ENCODE data around the gene MERTK. TPM values are rescaled to one million over a fixed set of nuclear protein-coding genes. Genes with fewer than 3 reads are reported as not detected.
"Not testable (repeated sequence)": the region's sequence is repeated elsewhere in the genome, so short reads cannot be mapped to it uniquely, and the experiment has no call there.

The MERTK gene
- total RNA-seq, 1 donor: 2.4 TPM

DNA sequence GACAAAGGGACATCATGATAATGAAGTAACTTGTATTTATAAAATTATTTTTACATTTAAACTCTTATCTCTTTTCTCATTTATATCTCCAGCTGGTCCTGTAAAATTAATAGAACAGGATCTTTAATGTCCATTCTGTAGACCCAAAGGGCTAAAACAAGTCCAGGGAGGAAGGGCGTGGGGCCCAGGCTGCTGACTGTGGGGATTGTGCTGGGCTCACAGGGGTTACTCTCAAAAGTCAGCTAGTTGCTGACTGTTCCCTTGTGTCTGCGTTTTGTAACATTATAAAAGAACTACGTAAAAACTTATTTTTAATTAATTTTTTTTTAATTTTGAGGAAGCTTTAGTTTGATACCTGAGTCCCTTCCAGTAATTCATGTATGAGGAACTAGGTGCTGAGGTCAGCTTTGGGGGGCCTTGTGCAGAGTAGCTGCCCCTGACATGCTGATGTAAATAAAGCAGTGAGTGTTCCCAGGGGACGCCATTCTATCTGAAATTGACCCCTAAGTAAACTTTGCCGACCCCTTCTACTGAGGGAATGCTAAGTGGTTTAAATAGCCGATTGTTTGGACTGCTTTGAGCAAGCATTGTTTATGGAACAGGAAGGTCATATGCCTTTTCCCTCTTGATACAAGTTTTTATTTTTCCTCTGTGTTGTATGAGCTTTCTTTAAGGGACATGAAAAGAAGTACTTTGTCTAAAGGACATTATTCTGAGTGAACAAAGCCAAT is 56.4 kb downstream of the MERTK start:
- DNase-seq (ENCODE audit: low read depth): no peak
- no peak overlapping the region for H3K4me3 ChIP-seq (ENCODE audit: low read depth, low read length)
- TF ChIP-seq CTCF (IDR thresholded peaks at IDR 0.05; ENCODE audit: insufficient read depth, low read length): no peak

DNA sequence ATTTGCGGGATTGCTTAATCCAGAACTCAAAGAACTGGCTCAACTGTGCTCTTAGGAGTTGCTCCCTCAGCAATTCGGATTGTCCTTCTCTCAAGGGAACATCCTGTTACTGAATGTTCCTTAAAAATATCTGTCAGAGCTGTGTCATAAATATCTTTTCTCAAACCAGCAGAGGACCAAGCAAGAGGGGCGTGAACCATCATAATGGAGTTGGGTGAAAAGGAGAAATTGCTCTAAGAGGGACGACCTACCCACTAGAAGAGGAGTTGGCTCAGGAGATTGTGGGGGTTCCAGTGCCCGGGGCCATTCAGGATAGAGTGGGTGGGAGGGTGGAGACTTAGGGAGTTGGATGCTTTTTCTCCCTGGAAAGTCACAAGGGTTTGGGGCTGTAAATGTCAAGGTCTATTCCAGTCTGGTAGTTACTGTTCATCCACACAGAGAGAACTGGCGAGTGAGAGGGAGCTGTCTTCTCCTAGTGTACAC is 59.5 kb downstream of the MERTK start:
- no peak for DNase-seq (ENCODE audit: low read depth)
- no peak overlapping the region for H3K4me3 ChIP-seq (ENCODE audit: low read depth, low read length)
- TF ChIP-seq CTCF (IDR thresholded peaks at IDR 0.05; ENCODE audit: insufficient read depth, low read length): no peak

DNA sequence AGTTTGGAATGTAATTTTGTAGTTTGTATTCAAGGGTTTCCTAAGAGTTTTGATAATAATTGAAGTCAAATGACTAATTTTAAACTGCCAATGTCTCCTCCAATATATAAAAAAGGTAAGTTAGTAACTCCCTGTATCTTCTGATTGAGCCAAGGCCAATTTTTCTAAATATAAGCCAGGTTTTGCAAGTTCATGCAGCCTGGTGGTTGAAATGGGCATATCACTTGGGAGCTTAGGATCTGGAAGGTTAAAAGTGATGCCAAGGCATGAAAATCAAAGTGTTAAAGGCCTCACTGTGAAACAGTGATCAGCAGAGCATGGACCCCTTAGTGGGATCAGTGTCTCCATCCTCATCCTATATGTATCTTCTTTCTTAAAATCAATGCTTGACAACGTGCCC is 60.5 kb downstream of the MERTK start:
- no peak for DNase-seq (ENCODE audit: low read depth)
- H3K4me3 ChIP-seq (ENCODE audit: low read depth, low read length): no peak overlapping the region
- TF ChIP-seq CTCF (IDR thresholded peaks at IDR 0.05; ENCODE audit: insufficient read depth, low read length): peak; percentile 22

DNA sequence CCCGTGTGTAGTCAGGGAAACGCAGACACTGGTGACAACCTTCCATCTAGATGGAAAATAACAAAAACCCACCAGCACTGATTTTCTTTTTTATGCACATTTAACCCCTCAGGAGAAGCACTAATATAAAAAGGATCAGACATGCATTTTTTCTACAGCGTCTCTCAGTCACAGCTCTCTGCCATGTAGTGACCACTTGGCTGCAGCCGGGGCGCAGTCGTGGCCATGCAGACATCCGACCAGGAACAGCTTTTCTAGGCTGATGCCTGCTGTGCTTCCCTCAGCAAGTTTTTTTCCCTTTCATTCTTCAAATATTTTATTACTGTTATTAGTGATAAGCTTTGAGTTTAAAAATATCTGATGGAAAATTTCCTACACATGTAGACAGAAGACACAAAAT is 63.3 kb downstream of the MERTK start:
- DNase-seq (ENCODE audit: low read depth): no peak
- no peak for TF ChIP-seq CTCF (IDR thresholded peaks at IDR 0.05; ENCODE audit: insufficient read depth, low read length)

DNA sequence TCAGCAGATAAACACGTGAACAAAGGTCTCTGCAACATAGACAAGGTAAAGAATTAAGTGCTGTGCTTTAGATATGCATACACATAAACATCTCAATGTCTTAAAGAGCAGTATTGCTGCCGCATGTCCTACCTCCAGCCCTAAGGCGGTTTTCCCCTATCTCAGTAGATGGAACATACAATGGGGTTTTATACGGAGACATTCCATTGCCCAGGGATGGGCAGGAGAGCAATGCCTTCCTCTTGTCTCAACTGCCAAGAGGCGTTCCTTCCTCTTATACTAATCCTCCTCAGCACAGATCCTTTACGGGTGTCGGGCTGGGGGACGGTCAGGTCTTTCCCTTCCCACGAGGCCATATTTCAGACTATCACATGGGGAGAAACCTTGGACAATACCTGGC is 64.7 kb downstream of the MERTK start:
- DNase-seq (ENCODE audit: low read depth); H3K4me3 ChIP-seq (ENCODE audit: low read depth, low read length): not testable (repeated sequence)

More for the DNA sequence above, 63.3 kb downstream of the MERTK start:
- no peak overlapping the region for H3K4me3 ChIP-seq (ENCODE audit: low read depth, low read length)

GRCh38 chr2:111963508-111963907 is 65.1 kb downstream of the MERTK start:
- not testable (repeated sequence) for H3K4me3 ChIP-seq (ENCODE audit: low read depth, low read length)

DNA sequence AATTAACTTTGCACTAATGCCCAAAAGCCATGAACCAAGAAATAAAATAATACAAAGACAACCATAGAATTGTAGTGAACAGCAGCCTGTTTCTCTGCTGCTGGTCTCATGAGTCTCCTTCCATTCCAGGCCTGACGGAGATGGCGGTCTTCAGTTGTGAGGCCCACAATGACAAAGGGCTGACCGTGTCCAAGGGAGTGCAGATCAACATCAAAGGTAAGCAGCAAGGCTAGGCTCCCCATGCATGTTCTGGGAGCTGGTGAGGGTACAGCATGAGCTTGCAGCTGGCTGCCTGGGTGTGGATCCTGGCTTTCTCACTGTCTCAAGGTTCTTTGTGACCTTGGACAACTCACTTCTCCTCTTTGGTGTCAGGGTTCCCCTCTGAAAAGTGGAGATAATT is 66.7 kb downstream of the MERTK start:
- no peak overlapping the region for H3K4me3 ChIP-seq (ENCODE audit: low read depth, low read length)
- TF ChIP-seq CTCF (IDR thresholded peaks at IDR 0.05; ENCODE audit: insufficient read depth, low read length): no peak
- no peak for DNase-seq (ENCODE audit: low read depth)

More at GRCh38 chr2:111963508-111963907, 65.1 kb downstream of the MERTK start:
- DNase-seq (ENCODE audit: low read depth): not testable (repeated sequence)

DNA sequence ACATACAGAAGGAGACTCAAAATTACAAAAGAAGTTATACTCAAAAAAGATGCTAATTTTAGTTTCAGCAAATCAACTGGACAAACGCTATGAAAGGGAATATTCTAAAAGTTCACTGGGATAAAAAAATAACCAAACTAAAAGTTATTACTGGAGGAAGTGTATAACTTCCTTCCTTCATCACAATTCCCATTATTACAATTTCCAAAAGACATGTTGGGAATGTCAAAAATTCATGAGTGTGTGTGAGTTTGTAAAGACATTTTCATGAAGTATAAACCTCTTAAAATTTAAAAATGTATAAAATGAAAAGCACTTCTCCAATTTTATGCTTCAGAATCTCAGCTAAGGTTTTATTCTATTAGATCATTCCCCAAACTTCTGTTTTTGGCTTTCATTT is 67.8 kb downstream of the MERTK start:
- H3K4me3 ChIP-seq (ENCODE audit: low read depth, low read length): no peak overlapping the region
- no peak for TF ChIP-seq CTCF (IDR thresholded peaks at IDR 0.05; ENCODE audit: insufficient read depth, low read length)
- DNase-seq (ENCODE audit: low read depth): no peak

All from fibroblast of the aortic adventitia (primary cell).